ENCODE results near the gene TBCD.

Gene TBCD

DNA sequence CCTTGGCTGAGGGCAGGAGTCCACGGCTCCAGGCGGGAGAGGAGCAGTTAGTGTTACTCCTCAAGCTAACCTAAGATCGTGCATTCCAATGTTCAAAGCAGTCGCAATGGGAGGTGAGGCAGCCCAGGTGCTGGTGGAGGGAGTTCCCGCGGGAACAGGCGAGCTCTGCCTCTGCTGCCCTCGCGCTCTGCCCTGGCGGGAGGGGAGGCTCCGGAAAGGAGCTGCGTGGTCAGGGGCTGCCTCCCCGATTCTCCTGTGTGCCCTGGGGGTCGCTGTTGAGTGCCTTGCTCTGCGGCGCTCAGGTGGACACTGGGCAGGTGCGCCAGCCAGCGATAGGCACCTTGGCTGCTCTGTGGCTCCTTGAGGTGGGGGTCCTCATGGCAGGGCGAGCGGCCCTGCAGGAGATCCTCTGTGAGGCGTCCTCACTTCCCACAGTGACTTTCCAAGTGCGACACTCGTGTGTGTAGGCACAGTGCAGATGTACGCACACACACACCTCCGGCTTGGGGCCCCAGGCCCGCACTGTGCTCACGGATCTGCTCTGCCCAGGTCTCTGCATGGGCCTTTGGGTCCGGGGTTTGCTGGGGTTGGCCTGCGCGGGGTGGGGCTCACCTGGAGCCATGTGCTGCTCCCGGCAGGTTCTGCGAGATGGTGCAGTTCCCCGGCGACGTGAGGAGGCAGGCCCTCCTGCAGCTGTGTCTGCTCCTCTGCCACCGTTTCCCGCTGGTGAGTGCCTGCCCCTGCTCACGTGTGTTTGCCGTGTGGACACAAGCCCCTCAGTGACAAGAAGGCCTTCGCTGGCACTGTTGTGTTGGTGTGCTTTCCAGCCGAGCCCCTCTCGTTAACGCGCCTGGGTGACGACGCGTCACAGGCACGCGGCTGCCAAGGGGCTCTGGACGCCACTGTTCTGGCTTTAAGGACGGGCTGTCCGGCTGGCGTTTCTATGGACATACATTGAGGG, 185.8 kb downstream of the TBCD start:
- TF ChIP-seq, protein P1, sequence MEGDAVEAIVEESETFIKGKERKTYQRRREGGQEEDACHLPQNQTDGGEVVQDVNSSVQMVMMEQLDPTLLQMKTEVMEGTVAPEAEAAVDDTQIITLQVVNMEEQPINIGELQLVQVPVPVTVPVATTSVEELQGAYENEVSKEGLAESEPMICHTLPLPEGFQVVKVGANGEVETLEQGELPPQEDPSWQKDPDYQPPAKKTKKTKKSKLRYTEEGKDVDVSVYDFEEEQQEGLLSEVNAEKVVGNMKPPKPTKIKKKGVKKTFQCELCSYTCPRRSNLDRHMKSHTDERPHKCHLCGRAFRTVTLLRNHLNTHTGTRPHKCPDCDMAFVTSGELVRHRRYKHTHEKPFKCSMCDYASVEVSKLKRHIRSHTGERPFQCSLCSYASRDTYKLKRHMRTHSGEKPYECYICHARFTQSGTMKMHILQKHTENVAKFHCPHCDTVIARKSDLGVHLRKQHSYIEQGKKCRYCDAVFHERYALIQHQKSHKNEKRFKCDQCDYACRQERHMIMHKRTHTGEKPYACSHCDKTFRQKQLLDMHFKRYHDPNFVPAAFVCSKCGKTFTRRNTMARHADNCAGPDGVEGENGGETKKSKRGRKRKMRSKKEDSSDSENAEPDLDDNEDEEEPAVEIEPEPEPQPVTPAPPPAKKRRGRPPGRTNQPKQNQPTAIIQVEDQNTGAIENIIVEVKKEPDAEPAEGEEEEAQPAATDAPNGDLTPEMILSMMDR (IDR thresholded peaks at IDR 0.05; ENCODE audit: low read depth, low read length): no peak
- H3K4me3 ChIP-seq (replicated peaks in 1 of 2; ENCODE audit: low read depth in 2 of 2, low read length in 2 of 2): no peak overlapping the region
- DNase-seq (ENCODE audit: low read depth in 2 of 2): no peak

DNA sequence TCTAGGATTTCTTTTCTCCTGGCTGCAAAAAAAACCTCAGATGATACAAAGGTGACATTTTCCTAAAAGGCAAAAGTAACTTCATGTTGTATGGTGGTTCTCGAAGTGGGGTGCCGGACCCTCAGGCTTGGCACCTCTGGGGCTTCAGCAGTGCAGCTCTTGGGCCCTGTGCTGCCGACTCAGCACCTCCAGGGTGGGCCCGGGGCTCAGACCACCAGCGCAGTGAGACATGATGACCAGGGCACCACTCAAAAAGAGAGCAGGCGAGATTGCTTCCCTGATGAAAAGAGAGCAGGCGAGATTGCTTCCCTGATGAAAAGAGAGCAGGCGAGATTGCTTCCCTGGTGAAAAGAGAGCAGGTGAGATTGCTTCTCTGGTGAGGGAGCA, 186.6 kb downstream of the TBCD start:
- no peak for DNase-seq (ENCODE audit: low read depth in 2 of 2)
- TF ChIP-seq, protein P1 (IDR thresholded peaks at IDR 0.05; ENCODE audit: low read depth, low read length): no peak
- no peak overlapping the region for H3K4me3 ChIP-seq (replicated peaks in 1 of 2; ENCODE audit: low read depth in 2 of 2, low read length in 2 of 2)

- TF ChIP-seq, protein P1 (IDR thresholded peaks at IDR 0.05; ENCODE audit: low read depth, low read length): no peak
- no peak overlapping the region for H3K4me3 ChIP-seq (replicated peaks in 1 of 2; ENCODE audit: low read depth in 2 of 2, low read length in 2 of 2)
- DNase-seq (ENCODE audit: low read depth in 2 of 2): no peak
Measured at GRCh38 chr17:82938873-82939620, 187.2 kb downstream of the TBCD start.

DNA sequence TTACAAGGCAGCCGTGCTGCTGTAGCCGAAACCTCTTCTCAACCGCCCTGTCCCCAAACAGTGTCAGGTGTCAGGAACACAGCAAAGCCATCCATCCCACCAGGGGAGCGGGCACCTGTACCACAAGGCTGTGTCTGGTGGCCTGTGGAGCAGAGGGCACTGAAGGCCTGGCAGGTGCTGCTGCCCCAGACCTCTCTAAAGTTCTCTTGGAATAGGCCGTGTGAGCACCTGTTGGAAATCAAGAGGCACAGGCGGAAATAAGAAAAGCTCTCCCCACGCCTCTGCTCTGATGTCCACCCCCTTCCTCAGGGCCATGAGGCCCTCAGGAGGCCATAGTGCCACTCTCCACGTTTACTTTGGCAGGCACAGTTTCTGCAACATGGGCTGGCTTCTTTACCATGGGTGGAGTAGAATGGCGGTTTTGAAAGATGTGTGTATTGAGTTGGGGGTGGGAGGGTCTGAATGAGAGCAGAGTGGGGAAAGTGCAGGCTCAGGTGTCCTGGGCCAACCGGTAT, 187.8 kb downstream of the TBCD start:
- H3K4me3 ChIP-seq (replicated peaks in 1 of 2; ENCODE audit: low read depth in 2 of 2, low read length in 2 of 2): no peak overlapping the region
- TF ChIP-seq, protein P1 (IDR thresholded peaks at IDR 0.05; ENCODE audit: low read depth, low read length): no peak
- DNase-seq (ENCODE audit: low read depth in 2 of 2): no peak

- no peak overlapping the region for H3K4me3 ChIP-seq (replicated peaks in 1 of 2; ENCODE audit: low read depth in 2 of 2, low read length in 2 of 2)
- DNase-seq (ENCODE audit: low read depth in 2 of 2): no peak
- TF ChIP-seq, protein P1 (IDR thresholded peaks at IDR 0.05; ENCODE audit: low read depth, low read length): no peak
Measured at GRCh38 chr17:82940226-82941020, 188.6 kb downstream of the TBCD start.

Data from cardiac fibroblast (primary cell).